KMS-11 (cell line): ENCODE data around the gene FAM217B.

ENCODE experiments used
- H2AFZ ChIP-seq: fragments of 200-600 bp; sonication (generic); 2 replicates; pipeline ENCODE4 v1.6.1; 2016; ENCODE audit warnings: antibody characterized with exemption, mixed run types, low read depth
- H3K27ac ChIP-seq: fragments of 200-600 bp; sonication (generic); 2 replicates; pipeline ENCODE4 v1.6.1; 2016; ENCODE audit warnings: mild to moderate bottlenecking, mixed run types
- H3K27me3 ChIP-seq: fragments of 200-600 bp; sonication (generic); 2 replicates; pipeline ENCODE4 v1.6.1; 2017; ENCODE audit warnings: mild to moderate bottlenecking, low read depth, mixed run types, moderate library complexity; ENCODE audit not compliant: insufficient read depth
- H3K36me3 ChIP-seq: fragments of 200-600 bp; sonication (generic); 2 replicates; pipeline ENCODE4 v1.6.1; 2017; ENCODE audit warnings: mild to moderate bottlenecking, mixed run types; ENCODE audit not compliant: insufficient read depth
- H3K4me1 ChIP-seq: fragments of 200-600 bp; sonication (generic); 2 replicates; pipeline ENCODE4 v1.6.1; 2016; ENCODE audit warnings: mild to moderate bottlenecking, low read depth, mixed run types; ENCODE audit not compliant: poor library complexity, severe bottlenecking
- H3K4me2 ChIP-seq: fragments of 200-600 bp; sonication (generic); 2 replicates; pipeline ENCODE4 v1.7.0; 2016; ENCODE audit warnings: mild to moderate bottlenecking, mixed run types
- H3K4me3 ChIP-seq: fragments of 200-600 bp; sonication (generic); IDR thresholded peaks from 2 replicates; pipeline ENCODE4 v1.6.1; 2017; ENCODE audit warnings: low read depth, low read length, mixed read lengths; ENCODE audit not compliant: insufficient read depth
- H3K79me2 ChIP-seq: fragments of 200-600 bp; sonication (generic); 2 replicates; pipeline ENCODE4 v1.6.1; 2016; ENCODE audit warnings: low read depth, mixed run types; ENCODE audit not compliant: insufficient read depth
- H3K9ac ChIP-seq: fragments of 200-600 bp; sonication (generic); 2 replicates; pipeline ENCODE4 v1.6.1; 2016; ENCODE audit warnings: mild to moderate bottlenecking, mixed run types
- H4K20me1 ChIP-seq: fragments of 200-600 bp; sonication (generic); 2 replicates; pipeline ENCODE4 v1.6.1; 2016; ENCODE audit warnings: mild to moderate bottlenecking, mixed run types; ENCODE audit not compliant: insufficient read depth
- TF ChIP-seq, protein P1 (sequence below): fragments of 200-600 bp; sonication (generic); conservative IDR thresholded peaks from 2 replicates; pipeline ENCODE4 v1.6.1; 2017; ENCODE audit warnings: low read depth, mild to moderate bottlenecking, antibody characterized with exemption, low read length, moderate library complexity, mixed read lengths

FAM217B gene

DNA sequence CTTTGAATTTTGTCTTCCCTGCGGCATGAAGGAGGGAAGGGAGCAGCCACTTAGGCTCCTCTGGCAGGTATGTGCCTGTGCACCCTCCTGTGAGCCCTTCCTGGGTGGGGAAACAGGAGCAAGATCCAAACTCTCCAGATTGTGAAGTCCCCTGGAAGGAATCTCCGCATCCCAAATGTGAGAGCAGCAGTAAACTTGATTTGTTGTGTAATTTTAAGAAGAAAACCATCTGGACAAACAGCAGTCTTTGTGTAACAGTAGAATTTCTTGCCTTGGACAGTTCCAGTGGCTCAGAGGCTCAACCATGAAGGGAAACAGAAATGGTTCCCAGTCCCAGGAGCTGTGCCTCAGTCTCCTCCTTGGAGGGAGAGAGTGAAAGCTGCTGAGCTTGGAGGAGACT, 57.7 kb downstream of the FAM217B start:
- H3K4me1 ChIP-seq, result no peaks in the 10 kb centered on the region
- no peak overlapping the region for H3K27ac ChIP-seq
- no peak overlapping the region for H2AFZ ChIP-seq
- H3K27me3 ChIP-seq, result no peaks in the 10 kb centered on the region
- no peaks in the 10 kb centered on the region for H3K79me2 ChIP-seq
- H3K9ac ChIP-seq, result no peak overlapping the region
- no peaks in the 10 kb centered on the region for H3K36me3 ChIP-seq
- TF ChIP-seq, protein P1, sequence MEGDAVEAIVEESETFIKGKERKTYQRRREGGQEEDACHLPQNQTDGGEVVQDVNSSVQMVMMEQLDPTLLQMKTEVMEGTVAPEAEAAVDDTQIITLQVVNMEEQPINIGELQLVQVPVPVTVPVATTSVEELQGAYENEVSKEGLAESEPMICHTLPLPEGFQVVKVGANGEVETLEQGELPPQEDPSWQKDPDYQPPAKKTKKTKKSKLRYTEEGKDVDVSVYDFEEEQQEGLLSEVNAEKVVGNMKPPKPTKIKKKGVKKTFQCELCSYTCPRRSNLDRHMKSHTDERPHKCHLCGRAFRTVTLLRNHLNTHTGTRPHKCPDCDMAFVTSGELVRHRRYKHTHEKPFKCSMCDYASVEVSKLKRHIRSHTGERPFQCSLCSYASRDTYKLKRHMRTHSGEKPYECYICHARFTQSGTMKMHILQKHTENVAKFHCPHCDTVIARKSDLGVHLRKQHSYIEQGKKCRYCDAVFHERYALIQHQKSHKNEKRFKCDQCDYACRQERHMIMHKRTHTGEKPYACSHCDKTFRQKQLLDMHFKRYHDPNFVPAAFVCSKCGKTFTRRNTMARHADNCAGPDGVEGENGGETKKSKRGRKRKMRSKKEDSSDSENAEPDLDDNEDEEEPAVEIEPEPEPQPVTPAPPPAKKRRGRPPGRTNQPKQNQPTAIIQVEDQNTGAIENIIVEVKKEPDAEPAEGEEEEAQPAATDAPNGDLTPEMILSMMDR, result no peak
- no peak overlapping the region for H3K4me2 ChIP-seq
- H4K20me1 ChIP-seq, result no peaks in the 10 kb centered on the region
- H3K4me3 ChIP-seq, result no peak overlapping the region
